SK-MEL-5 (cell line): ENCODE data around the gene SLC4A3. TPM values are rescaled to one million over a fixed set of nuclear protein-coding genes. Genes with fewer than 3 reads are reported as not detected.

ENCODE experiments used
- DNase-seq: peaks from one replicate; pipeline ENCODE4 v3.0.0-alpha.2; 2016; ENCODE audit warnings: low read depth, low spot score
- in situ Hi-C: cut with HindIII; loops from 2 replicates; pipeline ENCODE4 v1.10.0; 2016; ENCODE audit warnings: low sequenced_read_pairs, high pct_unique_total_duplicates, low pct_unique_long_range_greater_than_20kb
- total RNA-seq: library from RNA; depleted of rRNA; stranded (reverse); fragments of >200 nt; shearing (Covaris generic); gene quantifications from 2 replicates; pipeline ENCODE4 v1.2.3, GENCODE V29; 2014

Gene SLC4A3
- total RNA-seq, 1 experiment from 2014 or later = 2.9 TPM

DNA sequence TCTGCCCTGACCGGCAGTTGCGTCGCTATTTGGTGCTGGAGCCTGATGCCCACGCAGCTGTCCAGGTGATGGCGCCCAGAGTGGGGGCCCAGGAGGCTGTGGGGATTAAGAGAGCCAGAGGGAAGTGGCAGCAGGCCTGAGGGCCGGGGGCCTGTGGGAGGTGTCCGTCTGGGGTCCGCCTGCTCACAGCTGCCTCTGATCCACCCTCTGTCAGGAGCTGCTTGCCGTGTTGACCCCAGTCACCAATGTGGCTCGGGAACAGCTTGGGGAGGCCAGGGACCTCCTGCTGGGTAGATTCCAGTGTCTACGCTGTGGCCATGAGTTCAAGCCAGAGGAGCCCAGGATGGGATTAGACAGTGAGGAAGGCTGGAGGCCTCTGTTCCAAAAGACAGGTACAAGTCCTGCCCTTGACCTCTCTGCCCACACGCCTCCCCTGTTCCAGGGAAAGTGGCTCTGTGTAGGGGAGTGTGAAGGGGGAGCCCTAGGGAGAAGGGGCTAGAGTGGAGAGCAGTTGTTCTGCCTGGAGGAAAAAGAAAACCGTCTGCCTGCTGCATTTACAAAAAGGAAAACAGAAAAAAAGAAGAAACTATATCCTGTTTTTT, 18.2 kb upstream of the SLC4A3 start:
- DNase-seq = no peak
- in situ Hi-C loops = no loop called here

DNA sequence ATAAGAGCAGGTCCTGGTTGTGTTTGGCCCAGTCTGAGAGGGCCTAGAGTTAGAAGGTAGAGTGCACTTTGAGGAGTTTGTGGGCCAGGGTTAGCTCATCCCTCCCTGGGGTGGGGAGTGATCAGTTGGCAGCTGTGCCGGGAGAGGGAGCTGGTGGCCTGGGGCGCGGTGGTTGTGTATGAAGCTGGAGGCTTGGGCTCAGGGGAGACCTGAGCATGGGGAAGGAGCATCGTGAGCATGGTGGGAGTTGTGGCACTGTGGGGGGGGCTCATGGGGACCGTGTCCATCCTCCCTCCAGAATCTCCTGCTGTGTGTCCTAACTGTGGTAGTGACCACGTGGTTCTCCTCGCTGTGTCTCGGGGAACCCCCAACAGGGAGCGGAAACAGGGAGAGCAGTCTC, 16.1 kb upstream of the SLC4A3 start:
- DNase-seq = no peak
- in situ Hi-C loops = no loop called here

DNA sequence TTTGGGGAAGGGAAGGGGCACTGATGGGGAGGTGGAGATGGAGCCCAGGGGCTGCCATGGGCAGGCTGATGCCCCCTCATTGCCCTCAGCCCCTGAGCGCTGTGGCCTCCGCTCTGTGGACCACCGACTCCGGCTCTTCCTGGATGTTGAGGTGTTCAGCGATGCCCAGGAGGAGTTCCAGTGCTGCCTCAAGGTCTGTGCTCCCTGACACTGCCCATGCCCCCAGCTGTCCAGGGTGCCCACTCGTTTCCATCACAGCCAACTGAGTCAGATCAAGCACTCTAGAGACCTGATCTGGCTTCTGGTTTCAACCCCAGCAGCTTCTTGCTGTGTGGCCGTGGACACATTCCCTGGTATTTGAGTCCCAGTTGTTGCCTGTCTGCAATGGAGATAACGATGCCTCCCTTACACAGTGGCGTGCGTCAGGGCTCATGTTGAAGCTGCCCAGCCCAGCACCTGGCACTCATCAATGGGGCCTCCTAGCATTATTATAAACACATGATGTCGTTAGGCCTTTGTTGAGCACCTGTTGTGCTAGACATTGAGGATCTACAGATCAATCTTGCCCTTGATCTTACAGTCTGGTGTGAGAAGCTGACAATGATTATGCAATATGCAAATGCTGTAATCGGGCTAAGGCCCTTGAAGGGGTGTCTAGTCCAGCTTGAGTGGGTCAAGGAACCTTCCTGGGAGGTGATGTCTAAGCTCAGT, 15.4 kb upstream of the SLC4A3 start:
- in situ Hi-C loops = no loop called here
- no peak for DNase-seq

DNA sequence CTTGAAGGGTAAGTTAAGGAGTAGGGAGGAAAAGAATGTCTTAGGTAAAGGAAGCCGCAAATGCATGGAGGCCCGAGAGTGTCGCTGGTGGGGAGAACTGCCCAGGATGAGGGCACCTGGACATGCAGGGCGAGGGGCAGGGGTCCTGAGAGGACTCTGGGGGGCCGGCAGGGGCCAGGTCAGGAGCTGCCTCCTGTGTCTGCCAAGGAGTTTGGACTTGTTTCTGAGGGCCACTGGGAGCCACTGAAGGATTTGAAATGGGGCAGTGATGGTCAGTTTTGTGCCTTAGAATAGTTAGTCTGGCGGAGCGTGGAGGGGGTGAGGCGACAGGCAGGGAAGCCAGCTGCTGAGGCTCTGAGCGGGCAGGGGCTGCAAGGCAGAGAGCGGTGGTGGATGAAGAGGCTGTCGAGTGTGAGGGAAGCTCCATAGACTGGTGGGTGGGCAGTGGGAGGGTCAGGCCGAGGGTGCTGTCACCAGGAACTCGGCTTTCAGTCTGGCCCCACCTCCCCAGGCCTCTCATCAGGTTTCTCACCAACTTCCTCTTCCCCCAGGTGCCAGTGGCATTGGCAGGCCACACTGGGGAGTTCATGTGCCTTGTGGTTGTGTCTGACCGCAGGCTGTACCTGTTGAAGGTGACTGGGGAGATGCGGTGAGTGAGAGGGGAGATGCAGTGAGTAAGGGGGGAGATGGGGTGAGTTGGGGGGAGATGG, 14.7 kb upstream of the SLC4A3 start:
- in situ Hi-C loops = no loop called here
- no peak for DNase-seq

DNA sequence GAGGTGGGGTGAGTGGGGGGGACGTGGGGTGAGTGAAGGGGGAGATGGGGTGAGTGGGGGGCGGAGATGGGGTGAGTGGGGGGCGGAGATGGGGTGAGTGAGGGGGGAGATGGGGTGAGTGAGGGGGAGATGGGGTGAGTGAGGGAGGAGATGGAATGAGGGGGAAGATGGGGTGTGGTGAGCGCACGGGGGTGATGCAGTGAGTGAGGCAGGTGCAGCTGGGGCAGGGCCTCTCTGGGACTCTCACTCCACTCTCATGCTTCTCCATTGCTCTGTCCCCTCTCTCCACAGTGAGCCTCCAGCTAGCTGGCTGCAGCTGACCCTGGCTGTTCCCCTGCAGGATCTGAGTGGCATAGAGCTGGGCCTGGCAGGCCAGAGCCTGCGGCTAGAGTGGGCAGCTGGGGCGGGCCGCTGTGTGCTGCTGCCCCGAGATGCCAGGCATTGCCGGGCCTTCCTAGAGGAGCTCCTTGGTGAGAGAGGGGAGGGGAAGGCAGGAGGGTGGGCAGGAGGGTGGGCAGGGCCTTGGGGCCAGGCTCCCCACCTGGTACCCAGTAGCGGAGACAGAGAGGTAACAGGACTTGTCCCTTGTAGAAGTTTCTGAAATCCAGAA, 13.9 kb upstream of the SLC4A3 start:
- in situ Hi-C loops = no loop called here

DNA sequence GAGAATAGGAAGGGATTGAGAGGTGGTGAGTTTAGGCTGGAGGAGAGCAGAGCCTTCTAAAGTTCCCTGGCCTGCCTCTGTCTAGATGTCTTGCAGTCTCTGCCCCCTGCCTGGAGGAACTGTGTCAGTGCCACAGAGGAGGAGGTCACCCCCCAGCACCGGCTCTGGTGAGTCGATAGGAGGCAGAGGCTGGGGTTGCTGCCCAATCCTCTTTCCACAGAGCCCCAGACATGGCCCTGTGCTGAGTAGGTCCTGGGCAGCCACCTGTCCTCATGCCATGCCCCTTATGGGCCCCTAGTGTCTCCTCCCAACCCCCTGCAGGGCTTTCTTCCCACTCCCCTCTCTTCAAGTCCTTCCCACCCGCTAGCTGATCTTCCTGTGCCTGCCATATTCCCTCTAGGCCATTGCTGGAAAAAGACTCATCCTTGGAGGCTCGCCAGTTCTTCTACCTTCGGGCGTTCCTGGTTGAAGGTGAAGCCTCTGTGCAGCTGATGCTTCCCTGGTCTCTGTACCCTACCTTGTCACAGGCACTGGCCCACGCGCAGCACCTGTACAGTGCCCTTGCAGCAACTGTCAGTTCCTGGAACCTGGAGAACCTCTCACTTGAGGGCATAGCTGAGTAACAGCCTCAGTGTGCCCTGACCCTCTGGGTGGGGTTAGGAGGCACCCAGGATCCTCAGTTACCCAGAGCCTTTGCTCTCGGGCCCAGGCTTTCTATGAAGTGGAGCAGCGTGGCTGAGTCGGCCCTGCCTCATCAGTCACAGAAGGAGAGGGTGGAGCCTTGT, 13.2 kb upstream of the SLC4A3 start:
- DNase-seq = no peak
- in situ Hi-C loops = no loop called here

More for the DNA sequence above, 13.9 kb upstream of the SLC4A3 start:
- DNase-seq = no peak

DNA sequence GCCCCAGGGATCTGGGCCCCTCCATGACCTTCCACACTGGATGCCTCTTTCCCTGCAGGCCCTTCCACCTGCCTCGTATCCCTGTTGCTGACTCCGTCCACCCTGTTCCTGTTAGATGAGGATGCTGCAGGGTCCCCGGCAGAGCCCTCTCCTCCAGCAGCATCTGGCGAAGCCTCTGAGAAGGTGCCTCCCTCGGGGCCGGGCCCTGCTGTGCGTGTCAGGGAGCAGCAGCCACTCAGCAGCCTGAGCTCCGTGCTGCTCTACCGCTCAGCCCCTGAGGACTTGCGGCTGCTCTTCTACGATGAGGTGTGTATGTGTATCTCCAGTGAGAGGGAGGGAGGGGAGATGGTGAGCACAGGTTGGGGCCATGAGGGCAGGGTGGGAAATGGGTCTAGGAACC, 12.4 kb upstream of the SLC4A3 start:
- no peak for DNase-seq
- in situ Hi-C loops = no loop called here

DNA sequence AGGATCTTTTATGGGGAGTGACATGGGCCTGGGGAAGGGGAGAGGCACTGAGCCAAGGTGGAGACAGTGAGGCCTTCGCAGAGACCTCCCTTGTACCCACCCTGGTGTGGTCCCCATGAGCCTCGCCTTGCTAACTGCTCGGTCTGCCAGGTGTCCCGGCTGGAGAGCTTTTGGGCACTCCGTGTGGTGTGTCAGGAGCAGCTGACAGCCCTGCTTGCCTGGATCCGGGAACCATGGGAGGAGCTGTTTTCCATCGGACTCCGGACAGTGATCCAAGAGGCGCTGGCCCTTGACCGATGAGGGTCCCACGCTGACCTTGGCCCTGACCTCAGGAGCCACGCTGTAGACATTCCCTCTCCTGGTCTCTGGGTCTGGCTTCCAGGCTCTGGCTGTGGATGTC, 11.5 kb upstream of the SLC4A3 start:
- no peak for DNase-seq
- in situ Hi-C loops = no loop called here

DNA sequence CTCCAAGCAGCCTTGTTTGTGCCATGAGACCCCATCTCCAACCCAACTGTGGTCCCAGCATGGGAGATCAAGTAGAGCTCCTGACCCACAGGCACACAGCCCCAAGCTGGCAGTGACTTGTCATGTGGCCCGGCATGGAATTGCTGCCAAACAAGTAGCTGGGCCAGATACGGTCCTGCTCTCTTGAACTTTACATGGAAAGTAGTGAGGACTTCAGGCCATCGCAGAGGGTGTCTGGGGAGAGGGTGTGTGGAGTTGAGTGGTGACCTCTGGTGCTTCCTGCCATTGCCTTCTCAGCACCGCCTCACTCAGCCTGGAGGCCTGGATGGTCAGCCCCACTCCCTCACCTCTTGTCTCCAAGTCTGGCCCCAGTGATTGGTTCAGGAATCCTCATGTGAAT, 10.9 kb upstream of the SLC4A3 start:
- in situ Hi-C loops = no loop called here

DNA sequence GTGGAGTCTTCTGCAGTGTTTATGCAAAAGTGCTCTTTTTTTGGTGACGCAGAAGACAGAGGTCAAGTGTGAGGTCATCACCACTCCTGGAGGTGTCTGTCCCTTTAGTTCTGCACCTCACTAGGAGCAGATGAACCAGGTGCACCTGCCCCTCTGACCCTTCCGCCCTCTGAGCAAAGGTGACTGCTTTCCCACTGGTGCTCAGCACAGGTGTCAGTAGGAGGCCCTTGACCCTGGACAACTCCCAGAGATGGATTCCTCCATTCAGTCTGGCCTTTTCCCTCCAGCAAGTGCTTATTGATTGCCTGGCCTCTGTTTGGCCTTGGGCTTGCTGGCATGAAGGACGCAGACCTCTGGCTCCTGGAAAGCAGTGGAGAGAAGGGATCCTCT, 8.7 kb upstream of the SLC4A3 start:
- in situ Hi-C loops = no loop called here

More for the DNA sequence above, 10.9 kb upstream of the SLC4A3 start:
- DNase-seq = no peak

DNA sequence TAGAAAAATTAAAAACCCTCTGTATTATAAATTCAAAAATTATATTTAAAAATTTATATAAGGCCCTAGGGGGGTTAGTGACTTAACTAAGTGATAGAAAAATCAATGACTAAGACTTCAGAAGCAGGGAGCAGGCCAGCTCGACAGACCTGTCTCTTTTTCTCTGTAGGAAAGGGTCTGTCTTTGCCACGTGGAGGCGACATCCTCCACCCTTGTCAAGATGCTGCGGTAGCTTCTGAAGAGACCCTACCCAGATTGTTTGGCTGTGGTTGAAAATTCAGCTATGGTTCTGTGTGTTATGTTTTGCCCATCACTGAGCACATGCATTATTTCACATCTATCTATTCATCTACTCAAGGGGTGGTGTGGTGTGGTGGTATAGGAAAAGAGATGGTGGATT, 8.2 kb upstream of the SLC4A3 start:
- no peak for DNase-seq
- in situ Hi-C loops = no loop called here

More for the DNA sequence above, 8.7 kb upstream of the SLC4A3 start:
- no peak for DNase-seq

DNA sequence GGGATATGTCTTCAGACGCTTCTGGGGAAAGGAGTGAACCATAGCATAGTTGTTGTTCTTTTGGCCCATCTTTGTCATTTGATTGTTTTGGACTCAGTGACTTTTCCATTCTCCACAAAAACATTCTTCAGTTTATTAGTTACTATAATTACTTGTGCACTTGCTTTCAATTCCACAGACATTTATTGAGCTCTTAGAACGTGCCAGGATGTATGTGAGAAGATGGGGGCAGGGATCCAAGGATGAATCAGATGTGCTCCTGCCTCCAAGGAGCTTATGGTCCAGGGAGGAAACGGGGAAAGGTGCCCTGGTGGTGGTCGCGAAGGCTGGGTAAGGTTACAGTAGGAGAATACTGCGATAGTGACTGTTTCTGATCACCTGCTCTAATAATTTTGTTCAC, 6.9 kb upstream of the SLC4A3 start:
- in situ Hi-C loops = no loop called here
- DNase-seq = no peak

DNA sequence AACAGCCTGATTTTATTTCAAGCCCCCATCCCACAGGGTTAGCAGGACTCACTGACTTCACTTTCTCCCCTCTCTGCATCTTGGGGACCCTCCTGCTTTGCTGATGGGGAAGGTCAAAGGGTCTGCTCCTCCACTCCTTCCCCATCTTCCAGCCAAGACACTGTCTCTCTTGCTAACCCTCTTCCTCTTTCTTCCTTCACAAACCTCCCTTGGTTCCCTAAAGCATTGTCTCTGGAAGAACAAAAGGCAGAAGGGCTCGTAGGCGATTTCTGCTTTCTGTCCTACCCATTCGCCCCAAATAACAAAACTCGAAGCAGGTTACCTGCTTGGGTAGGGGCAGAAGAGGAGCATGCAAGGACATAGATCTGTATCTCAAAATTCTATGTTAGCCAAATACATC, 5.5 kb upstream of the SLC4A3 start:
- in situ Hi-C loops = no loop called here
- no peak for DNase-seq

DNA sequence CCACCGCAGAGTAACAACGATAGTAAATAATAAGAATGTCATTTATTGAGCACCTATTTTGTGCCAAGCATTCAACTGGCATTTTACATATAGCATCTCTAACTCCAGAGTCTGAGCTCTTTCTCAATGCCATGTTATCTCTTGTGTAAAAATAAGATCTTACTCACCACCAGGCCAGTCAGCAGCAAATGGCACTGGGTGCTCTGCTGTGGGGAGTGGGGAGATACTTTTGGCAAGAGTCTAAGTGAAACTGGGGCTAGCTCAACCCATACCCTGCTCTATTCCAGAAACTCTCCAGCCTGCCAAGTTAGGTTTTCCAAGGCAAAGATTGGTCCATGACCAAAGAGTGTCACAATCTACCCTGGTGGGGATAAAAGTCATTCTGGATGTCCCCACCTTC, 5.0 kb upstream of the SLC4A3 start:
- in situ Hi-C loops = no loop called here
- no peak for DNase-seq

DNA sequence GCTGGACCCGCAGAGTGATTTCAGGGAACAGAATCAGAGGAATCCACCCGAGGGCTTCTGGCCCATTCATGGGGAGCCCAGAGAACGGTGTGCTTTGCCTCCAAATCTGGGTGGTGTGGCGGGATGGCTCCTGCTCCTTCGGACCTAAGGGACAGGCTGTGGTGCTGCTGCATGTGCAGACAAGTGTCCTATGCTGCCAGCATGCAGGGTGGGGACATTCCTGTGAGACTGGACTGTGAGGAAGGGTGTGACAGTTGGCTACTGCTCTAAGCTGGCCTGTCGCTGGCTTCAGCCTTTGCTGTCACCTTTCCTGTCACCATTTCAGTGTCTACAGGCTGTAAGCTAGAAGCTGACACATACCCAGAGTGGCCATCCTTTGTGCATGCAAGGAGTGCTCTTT, 2.9 kb upstream of the SLC4A3 start:
- DNase-seq = no peak
- in situ Hi-C loops = no loop called here

DNA sequence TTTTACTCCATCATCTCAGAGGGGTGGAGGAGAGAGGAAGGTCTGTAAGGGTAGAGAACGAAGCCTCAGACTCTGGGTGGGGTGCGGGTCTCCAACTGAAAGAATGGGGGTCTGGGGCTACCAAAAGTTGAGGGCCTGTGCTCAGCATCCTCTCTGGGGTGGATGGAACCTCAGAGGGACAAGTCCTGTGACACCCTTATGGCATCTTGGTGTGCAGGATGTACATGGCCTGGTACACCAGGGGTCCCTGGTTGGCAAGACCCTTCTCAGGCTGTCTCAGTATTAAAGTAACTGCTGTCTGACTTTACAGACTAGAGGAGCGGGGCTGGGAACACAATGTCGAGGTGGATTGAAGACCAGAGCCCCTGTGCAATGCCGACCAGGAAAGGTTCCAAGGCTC, 2.3 kb upstream of the SLC4A3 start:
- DNase-seq = no peak
- in situ Hi-C loops = no loop called here

DNA sequence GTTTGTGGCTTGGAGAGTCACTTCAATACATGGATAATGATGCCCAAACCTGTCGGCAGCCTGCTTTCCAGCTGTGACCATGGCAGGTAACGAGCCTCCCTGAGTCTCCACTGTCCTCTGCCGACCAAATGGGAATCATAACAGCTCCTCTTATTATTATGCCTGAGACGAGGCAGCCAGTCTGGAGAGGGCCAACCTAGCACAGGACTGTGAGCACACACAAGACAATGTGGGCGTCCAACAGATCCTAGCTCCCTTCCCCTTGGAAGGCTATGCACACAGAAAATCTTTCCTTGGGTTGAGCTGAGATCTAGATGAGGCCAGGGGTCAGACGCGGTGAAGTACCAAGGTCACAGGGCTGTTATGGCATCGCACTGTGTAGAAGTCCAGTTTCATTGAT, 890 bp upstream of the SLC4A3 start:
- DNase-seq = no peak
- in situ Hi-C loops = no loop called here
